HFF-Myc (cell line): ENCODE results near the gene SPINT2.

ENCODE experiments used
- DNase-seq: peaks from one replicate; pipeline ENCODE4 v3.0.0-alpha.2; 2011; ENCODE audit warnings: low read depth; ENCODE audit errors: extremely low read depth
- H3K4me3 ChIP-seq: replicated peaks from 2 replicates; pipeline ENCODE4 v1.5.1; 2011; ENCODE audit warnings: low read depth, mild to moderate bottlenecking, control low read depth, low read length
- CTCF ChIP-seq: IDR thresholded peaks from 2 replicates; pipeline ENCODE4 v1.5.1; 2012; ENCODE audit warnings: mild to moderate bottlenecking, low read depth, low read length, control low read depth; ENCODE audit errors: missing control alignments

Gene SPINT2

GRCh38 chr19:38270587-38271167 lies 6.3 kb downstream of the SPINT2 start:
- no peak overlapping the region for H3K4me3 ChIP-seq
- DNase-seq = no peak
- no peak for TF ChIP-seq CTCF

DNA sequence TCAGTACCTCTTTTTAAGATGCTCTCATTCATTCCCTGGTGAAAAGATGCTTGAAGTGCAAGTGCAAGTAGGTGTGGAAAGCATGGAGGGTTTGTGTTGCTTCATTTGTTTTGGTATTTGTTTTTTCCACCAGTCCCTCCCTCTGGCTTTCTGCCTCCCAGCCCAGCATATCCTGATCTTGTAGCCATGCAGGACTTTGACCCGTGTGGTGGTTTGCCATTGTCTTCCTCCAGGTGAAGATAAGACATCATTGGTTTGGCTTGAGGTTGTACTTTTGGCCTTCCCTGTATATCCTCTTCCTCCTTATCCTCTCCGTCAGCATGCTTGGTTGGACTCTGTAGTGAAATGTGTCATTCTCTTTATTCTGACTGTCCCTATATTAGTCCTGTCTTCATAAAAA lies 9.1 kb downstream of the SPINT2 start:
- no peak for TF ChIP-seq CTCF
- H3K4me3 ChIP-seq = no peak overlapping the region
- DNase-seq = no peak

DNA sequence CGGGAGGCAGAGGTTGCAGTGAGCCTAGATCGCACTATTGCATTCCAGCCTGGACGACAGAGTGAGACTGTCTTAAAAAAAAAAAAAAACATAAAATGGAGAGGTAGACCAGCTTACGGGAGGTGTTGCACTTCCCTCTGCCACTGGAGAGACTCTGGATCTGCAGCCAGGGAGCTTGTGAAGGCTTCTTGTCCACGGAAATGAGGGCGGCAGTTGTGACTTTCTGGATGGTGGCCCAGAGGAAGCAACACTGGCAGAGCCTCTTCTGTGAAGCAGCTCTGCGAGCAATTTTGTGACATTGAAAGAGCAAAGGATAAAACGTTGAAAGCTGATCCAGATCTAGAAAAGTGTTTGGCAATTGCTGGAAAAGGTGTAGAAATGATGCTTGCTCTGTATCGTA lies 10.4 kb downstream of the SPINT2 start:
- no peak for TF ChIP-seq CTCF

DNA sequence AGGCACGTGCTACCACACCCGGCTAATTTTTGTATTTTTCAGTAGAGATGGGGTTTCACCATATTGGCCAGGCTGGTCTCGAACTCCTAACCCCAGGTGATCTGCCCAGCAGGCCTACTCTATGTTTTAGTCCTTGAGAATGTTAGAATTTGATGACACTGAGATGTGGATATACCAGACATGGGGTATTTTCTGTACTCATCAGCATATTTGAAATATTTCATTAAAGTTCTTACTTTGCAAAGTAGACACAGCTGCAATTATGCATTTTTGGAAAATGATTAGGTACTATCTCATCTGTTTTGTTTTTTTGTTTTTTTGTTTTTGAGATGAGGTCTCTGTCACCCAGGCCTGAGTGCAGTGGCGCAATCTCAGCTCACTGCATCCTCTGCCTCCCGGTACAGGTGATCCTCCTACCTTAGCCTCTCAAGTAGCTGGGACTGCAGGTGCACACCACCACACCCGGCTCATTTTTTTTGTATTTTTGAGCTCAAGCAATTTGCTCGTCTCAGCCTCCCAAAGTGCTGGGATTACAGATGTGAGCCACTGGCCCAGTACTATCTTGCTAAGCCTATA lies 12.7 kb downstream of the SPINT2 start:
- no peak for TF ChIP-seq CTCF
- H3K4me3 ChIP-seq = no peak overlapping the region
- DNase-seq = no peak

More for the DNA sequence above, 10.4 kb downstream of the SPINT2 start:
- no peak overlapping the region for H3K4me3 ChIP-seq
- no peak for DNase-seq

- no peak for DNase-seq
- H3K4me3 ChIP-seq = no peak overlapping the region
These were observed 13.2 kb downstream of the SPINT2 start for GRCh38 chr19:38277549-38277948.

GRCh38 chr19:38277969-38278680 lies 13.8 kb downstream of the SPINT2 start:
- no peak for TF ChIP-seq CTCF
- no peak for DNase-seq
- H3K4me3 ChIP-seq = no peak overlapping the region

More at GRCh38 chr19:38277549-38277948, 13.2 kb downstream of the SPINT2 start:
- TF ChIP-seq CTCF = no peak
